SK-N-SH (cell line): Measurements from ENCODE around the gene RHOBTB3.

Source experiments
- EP300 ChIP-seq, 2 experiments: IDR thresholded peaks; 2 replicates each; pipeline versions ENCODE4 v1.4.0 to v1.6.1; 2012; ENCODE audit warnings: borderline replicate concordance in 1 of 2, low read depth in 1 of 2, low read length in 1 of 2
- EZH2phosphoT487 ChIP-seq: fragments of 200-600 bp; sonication (generic); IDR thresholded peaks from 2 replicates; pipeline ENCODE4 v1.6.1; 2017; ENCODE audit warnings: low read depth, mixed run types, mild to moderate bottlenecking, antibody characterized with exemption, moderate library complexity, borderline replicate concordance
- GABPA ChIP-seq: IDR thresholded peaks from 2 replicates; pipeline ENCODE4 v1.4.0; 2012; ENCODE audit warnings: low read depth, mild to moderate bottlenecking
- NRF1 ChIP-seq: IDR thresholded peaks from 2 replicates; pipeline ENCODE4 v1.6.1; 2012; ENCODE audit warnings: low read depth, mild to moderate bottlenecking, low read length
- POLR2AphosphoS5 ChIP-seq: IDR thresholded peaks from 2 replicates; pipeline ENCODE4 v1.6.1; 2012; ENCODE audit warnings: low read depth, low read length
- SIN3A ChIP-seq: IDR thresholded peaks from 2 replicates; pipeline ENCODE4 v1.6.1; 2012; ENCODE audit warnings: low read depth, mild to moderate bottlenecking, low read length, moderate library complexity, borderline replicate concordance
- TAF1 ChIP-seq: IDR thresholded peaks from 2 replicates; pipeline ENCODE4 v1.6.1; 2012; ENCODE audit warnings: low read depth, mild to moderate bottlenecking, low read length, moderate library complexity, borderline replicate concordance
- TEAD4 ChIP-seq: IDR thresholded peaks from 2 replicates; pipeline ENCODE4 v1.4.0; 2012; ENCODE audit warnings: mild to moderate bottlenecking, borderline replicate concordance; ENCODE audit not compliant: insufficient read depth
- YY1 ChIP-seq: IDR thresholded peaks from 2 replicates; pipeline ENCODE4 v1.4.0; 2012; ENCODE audit warnings: low read depth, mild to moderate bottlenecking
- TF ChIP-seq, protein P1 (sequence below): fragments of 200-600 bp; sonication (generic); IDR thresholded peaks from 2 replicates; pipeline ENCODE4 v1.6.1; 2017; ENCODE audit warnings: antibody characterized with exemption, mild to moderate bottlenecking, moderate library complexity
- TF ChIP-seq, protein P2 (sequence below): IDR thresholded peaks from 2 replicates; pipeline ENCODE4 v1.6.1; 2012; ENCODE audit warnings: mild to moderate bottlenecking, low read depth, low read length, moderate library complexity

DNA sequence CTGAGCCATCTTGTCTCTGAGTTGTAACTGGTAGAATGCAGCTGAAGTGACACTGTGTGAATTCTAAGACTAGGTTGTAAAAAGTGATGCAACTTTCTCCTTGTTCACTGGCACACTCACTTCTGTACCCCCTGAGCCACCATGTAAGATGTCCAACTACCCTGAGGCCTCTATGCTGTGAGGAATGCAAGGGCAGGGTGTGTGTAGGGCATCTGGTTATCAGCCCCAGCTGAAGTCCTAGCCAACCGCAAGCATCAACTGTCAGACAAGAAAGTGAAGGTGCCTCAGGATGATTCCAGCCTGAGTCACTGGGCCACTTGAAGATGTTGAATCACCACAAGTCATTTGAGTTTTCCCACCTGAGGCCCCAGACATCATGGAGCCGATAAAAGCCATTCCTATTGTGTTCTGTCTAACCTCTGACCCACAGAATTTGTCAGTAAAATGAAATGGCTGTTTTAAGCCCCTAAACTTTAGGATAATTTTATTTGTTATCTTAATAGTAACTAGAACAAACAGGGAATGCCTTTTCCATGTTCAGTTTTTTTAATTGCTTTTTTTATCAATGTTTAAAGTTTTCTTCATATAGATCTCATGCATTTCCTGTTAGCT lies 18.7 kb upstream of the RHOBTB3 start:
- TF ChIP-seq, protein P1, sequence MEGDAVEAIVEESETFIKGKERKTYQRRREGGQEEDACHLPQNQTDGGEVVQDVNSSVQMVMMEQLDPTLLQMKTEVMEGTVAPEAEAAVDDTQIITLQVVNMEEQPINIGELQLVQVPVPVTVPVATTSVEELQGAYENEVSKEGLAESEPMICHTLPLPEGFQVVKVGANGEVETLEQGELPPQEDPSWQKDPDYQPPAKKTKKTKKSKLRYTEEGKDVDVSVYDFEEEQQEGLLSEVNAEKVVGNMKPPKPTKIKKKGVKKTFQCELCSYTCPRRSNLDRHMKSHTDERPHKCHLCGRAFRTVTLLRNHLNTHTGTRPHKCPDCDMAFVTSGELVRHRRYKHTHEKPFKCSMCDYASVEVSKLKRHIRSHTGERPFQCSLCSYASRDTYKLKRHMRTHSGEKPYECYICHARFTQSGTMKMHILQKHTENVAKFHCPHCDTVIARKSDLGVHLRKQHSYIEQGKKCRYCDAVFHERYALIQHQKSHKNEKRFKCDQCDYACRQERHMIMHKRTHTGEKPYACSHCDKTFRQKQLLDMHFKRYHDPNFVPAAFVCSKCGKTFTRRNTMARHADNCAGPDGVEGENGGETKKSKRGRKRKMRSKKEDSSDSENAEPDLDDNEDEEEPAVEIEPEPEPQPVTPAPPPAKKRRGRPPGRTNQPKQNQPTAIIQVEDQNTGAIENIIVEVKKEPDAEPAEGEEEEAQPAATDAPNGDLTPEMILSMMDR: no peak
- TF ChIP-seq, protein P2, sequence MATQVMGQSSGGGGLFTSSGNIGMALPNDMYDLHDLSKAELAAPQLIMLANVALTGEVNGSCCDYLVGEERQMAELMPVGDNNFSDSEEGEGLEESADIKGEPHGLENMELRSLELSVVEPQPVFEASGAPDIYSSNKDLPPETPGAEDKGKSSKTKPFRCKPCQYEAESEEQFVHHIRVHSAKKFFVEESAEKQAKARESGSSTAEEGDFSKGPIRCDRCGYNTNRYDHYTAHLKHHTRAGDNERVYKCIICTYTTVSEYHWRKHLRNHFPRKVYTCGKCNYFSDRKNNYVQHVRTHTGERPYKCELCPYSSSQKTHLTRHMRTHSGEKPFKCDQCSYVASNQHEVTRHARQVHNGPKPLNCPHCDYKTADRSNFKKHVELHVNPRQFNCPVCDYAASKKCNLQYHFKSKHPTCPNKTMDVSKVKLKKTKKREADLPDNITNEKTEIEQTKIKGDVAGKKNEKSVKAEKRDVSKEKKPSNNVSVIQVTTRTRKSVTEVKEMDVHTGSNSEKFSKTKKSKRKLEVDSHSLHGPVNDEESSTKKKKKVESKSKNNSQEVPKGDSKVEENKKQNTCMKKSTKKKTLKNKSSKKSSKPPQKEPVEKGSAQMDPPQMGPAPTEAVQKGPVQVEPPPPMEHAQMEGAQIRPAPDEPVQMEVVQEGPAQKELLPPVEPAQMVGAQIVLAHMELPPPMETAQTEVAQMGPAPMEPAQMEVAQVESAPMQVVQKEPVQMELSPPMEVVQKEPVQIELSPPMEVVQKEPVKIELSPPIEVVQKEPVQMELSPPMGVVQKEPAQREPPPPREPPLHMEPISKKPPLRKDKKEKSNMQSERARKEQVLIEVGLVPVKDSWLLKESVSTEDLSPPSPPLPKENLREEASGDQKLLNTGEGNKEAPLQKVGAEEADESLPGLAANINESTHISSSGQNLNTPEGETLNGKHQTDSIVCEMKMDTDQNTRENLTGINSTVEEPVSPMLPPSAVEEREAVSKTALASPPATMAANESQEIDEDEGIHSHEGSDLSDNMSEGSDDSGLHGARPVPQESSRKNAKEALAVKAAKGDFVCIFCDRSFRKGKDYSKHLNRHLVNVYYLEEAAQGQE: peak; percentile 48; the same call in 1 of the 2 replicates
- TF ChIP-seq EP300 (IDR thresholded peaks at IDR 0.05; ENCODE audit: borderline replicate concordance in 1 of 2, low read depth in 1 of 2, low read length in 1 of 2) (peak in 1 of 2 experiments; percentile 92; a peak in 2 of 4 replicates), TAF1 (no peak), EZH2phosphoT487 (no peak), TEAD4 (peak; percentile 86), POLR2AphosphoS5 (peak; percentile 51; the same call in 1 of the 2 replicates), YY1 (0 out of 2 replicates have a peak, but pooled peaks have one; percentile 37), NRF1 (no peak), GABPA (no peak), SIN3A (peak; percentile 90)
